Hematopoietic multipotent progenitor cell (in vitro differentiated cells): ENCODE data around the gene TMEM242. TPM values are rescaled to one million over a fixed set of nuclear protein-coding genes. Genes with fewer than 3 reads are reported as not detected.

Experiments
- DNase-seq, 3 donors: peaks; one replicate each; pipeline ENCODE4 v3.0.0-alpha.2; 2011 to 2015; ENCODE audit warnings: low read depth in 2 of 3, low spot score in 2 of 3
- total RNA-seq: library from RNA; depleted of rRNA; stranded (reverse); fragments of >200 nt; gene quantifications from one replicate; pipeline ENCODE4 v1.2.3, GENCODE V29; 2012

The TMEM242 gene
- total RNA-seq, 1 donor, result 4.0 TPM

DNA sequence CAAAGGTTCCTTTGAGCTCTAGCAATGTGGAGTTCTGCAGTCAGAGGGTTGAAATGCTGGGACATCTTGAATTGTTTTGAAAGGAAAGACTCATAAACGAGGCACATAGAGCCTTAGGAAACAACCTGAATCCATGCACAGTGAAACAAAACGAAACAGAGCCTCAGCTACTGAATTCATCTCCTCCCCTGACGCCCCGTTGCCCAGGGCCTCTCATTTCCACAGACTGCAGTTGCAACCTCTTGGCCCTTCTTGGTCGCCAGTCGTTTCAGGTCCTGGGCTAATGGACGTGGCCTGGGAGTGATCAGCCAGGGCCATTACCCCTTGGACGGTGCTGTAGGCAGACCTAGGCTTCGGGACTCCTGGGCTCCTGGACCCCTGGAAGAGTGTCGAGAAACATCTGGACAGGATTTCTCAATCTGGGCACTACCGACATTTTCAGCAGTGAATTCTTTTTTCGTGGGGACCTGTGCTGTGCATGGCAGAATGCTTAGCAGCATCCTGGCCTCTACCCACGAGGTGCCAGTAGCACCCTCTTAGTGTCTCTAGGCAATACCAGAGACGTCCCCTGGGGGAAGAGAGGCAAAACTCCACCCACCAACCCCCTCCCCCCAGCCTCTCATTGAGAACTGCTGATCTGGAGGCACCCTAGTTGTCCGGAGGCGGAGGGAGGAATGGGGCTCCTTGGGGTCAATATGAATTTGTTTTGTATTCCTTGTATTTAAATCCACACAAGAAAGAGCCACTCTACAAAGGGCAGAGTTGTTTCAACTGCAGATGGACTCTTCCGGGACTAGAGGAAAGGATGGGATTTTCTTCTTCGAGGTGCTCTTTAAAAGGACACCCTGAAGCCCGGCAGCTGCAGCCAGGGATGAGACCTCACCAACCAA lies 50.2 kb downstream of the TMEM242 start:
- DNase-seq, result peak in 2 of 3 donors; percentile 43 to 63

DNA sequence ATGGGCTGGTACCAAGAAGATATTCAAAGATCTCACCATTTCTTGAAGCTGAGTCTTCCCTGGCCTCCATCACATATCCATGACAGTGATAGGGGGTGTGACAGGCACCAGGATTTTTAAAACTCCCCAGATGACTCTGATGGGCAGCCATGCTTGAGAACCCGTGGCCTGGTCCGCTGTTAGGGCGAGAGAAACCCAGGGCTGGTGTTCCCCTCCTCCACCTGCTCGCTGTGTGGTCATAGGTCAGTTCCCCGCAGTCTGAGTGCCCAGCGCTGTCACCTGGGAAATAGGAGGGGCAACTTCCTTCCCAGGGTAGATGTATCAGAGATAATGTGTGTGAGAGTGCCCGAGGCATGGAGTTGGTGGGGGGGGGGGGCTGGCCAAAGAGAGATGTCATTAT lies 50.9 kb downstream of the TMEM242 start:
- no peak for DNase-seq

DNA sequence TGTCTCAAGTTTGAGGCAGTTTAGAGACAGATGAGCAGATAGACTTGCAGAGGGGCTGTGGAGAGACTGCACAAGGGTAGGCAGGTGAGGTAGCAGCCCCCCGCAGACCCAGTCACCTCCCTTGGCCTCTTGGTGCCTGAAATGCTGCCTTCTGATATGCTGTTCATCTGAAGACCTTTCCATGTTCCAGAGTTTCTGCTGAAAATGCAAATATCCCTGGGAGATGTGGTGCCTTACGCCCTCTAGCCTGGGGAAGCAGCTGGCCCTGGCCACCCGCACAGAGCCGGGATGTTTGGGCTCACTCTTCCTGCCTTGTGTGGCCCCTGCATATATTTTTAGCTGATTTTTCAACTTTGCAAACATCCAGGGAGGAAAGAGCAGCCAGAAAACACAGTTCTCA lies 51.4 kb downstream of the TMEM242 start:
- no peak for DNase-seq

DNA sequence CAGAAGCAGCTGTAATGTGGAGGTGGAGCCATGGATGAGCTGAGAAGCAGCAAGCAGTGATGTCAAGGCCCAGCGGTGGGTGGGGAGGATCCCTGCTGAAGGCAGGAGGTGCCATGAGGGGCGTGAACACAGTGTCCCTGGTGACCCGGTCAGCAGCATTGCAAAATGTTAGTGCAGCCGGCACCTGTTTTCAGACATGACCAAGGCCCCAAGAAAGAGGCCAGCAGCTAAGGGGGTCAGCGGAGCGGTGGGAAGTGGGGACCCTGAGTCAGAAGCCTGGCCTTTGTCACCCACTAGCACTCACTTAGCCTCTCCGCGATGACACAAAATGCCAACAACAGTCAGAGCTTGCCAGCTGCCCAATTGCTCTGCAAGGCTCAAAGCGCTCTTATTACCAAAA lies 51.9 kb downstream of the TMEM242 start:
- no peak for DNase-seq

DNA sequence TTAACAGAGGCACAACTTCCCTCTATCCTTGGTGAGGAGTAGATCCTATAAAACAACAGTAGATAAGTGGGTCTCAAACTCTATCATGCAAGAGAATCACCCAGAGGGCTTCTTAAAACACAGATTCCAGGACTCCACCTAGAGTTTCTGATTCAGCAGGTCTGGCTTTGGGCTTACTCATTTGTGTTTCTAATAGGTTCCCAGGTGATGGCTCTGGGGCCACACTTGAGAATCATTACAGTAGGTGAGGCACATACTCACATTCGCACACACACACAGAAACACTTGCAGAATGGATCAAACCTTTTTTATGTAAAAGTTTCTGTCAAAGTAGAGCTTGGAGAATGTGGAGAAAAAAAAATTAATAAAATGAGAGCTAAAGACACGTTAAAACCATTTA lies 52.4 kb downstream of the TMEM242 start:
- no peak for DNase-seq

DNA sequence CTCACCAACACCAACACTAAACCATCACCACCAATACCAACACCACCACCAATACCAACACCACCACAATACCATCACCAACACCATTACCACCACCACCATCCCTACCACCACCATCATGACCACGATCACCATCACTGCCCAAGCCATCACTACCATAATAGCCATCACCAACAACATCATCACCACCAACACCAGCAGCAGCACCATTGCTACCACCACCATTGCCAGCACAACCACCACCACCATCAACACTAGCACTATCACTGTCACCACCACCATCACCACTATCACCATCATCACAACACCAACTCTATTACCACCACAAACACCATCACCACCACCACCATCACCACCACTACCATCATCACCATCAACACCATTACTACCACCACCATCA lies 53.0 kb downstream of the TMEM242 start:
- no peak for DNase-seq

DNA sequence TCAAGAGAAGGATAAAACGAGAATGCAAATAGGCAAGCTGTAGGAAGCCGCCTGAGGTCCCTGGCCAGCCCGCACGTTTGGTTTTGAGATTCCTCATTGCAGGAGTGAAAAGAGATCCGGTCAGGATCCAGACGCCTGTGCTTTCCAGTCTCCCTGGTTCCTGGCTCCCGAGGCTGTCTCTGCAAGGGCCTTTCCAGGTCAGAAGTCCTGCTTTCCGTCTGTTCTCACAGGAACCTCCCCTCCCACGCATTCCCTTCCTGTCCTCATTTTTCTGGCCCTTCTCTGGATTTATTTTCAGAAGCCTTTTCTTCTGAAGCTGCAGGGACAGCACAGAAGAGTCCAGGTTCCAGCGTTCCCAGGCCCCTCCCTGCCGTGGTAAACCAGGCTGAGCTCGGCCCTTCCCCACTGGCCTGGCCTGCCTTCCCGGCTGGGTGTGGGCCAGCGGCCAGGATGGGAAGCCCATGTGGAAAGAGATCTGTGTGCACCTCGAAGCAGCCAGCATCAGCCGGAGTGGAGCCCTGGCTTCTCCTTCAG lies 54.0 kb downstream of the TMEM242 start:
- DNase-seq, result no peak

DNA sequence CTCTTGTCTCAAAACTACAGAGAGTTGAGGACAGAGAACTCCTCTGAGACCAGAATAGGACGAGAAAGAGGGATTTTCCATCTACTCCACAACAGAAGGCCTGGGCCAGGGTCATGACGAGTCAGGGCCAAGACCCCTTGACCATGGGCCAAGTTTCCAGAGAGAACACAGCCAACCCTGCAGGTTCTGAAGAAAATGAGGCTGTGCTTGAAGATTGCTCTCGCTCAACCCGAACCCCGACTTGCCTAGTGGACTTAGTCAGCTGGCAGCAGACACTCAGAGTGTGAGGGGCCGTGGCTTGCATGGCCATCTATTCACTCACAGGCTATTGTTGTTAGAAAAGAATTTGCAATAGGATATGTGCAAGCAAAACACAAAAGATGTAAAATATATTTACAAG lies 54.5 kb downstream of the TMEM242 start:
- DNase-seq, result no peak

DNA sequence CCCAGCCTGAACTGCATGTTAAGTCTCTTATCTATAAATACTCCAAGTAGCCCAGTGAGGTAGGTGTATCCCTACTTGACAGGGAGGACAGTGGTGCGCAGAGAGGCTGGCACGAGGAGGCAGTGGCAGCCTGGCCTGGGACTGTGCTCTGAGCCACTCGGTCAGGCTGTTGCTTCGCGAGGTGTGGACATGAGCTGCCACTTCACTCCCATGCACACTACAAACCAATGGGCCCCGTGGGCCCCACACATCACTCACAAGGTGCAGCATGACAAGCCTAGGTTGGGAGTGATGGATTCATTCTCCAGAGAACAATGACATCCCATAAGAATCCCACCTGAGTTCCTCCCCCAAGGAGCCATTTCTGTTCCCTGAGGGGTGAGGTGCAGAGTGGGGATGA lies 54.9 kb downstream of the TMEM242 start:
- DNase-seq, result no peak

DNA sequence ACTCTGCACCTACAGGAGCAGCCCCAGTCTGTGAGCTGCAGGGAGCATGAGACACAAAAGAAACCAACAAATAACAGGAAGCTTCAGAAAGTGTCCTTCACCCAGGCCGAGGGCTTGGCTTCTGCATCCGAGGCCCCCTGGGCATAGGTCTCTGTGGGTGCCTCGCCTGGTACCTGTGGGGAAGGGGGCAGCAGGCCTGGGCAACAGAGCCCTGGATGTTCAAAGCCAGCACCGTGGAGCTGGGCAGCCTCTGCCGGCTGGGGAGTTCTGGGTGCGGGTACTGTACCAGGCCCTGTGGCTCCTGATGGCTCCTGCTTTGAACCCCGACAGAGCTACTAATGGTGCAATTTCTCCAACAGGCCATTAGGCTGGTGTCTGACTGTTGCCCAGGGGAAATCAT lies 55.7 kb downstream of the TMEM242 start:
- DNase-seq, result no peak

DNA sequence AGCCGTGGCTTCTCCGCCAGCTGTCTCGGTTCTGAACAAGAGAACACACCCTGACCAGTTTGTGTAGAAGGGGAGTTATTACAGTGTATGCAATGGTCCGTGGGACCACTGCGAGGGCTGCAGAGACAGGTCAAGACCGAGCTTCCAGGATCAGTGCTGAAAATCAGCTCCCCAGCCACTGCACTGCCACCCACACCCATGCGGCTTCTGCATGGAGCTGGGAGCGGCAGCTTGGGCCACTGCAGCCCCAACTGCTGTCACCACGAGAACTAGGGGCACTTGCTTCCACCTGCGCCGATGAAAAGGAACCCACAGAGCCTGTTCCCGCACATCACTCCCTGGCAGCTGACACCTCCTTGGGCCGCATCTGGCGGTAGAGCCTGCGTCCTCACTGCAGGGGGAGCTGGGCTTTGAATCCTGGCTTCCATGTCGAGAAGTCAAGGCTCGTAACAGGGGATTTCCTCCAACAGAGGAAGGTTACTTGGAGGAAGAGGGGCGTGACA lies 56.2 kb downstream of the TMEM242 start:
- no peak for DNase-seq

DNA sequence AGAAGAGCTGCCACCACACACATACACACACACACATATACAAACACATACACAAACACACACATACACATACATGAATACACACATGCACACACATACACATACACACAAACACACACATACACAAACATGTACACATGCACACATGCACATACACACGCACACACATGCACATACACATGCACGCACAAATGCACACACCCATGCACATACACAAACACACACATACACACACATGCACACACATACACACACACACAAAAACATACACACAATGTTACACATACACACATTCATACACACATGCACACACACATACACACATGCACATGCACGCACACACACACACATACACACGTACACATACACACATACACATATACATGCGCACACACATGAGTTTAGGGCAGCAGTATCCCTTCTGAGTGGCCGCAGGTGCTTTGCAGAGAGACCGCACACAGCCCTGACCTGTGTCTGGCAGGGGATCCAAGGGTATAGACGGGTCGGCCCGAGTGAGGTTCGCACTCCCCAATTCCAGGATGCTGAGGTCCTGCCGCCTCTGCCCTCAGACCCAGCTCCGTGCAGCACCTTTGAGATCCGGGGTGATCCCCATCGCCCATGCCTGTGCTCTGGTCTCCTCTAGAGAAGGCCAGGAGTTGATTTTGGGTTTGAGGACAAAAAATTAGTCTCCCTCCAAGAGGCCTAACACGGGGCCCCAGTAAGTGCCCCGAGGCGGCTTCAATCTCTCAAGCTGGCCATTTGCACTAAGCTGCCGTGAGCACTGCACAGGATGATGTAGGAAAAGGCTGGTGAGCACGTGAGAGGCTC lies 56.8 kb downstream of the TMEM242 start:
- DNase-seq, result no peak

DNA sequence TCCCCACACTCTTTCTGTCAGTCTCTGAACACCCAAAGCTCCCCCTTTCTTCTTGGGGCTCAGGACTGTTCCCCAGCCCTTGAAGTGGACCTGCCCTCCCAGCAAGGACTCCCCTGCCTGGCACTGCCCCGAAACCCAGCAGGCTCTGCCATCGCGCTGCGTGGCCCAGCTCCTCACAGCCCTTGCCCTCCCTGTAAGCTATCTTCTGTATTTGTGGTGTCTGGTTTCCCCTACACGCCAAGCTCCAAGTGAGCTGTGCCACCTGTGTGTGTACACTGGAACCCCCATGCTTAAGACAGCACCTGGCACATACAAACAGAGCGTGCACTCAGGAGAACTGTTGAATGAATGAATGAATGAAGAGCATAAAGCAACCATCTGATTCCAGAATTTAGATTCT lies 57.7 kb downstream of the TMEM242 start:
- DNase-seq, result no peak

DNA sequence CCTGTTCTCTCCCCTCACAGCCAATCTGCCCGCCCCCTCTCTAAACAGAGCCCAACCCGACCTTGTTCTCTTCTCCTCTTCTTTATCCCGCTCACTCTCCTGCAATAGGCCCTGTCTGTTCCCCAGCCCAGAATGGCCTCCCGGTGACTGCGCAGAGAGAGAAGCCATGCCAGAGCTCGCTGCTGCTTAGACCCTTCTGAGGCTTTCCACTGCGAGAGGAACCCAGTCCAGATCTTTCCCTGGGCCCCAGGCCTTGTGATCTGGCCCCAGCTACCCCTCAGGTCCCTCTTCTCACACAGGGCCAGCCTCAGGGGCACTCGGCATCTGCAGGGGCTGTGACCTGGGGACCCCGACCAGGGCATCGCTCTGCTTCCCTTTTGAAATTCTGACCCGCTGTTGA lies 58.1 kb downstream of the TMEM242 start:
- DNase-seq, result no peak

DNA sequence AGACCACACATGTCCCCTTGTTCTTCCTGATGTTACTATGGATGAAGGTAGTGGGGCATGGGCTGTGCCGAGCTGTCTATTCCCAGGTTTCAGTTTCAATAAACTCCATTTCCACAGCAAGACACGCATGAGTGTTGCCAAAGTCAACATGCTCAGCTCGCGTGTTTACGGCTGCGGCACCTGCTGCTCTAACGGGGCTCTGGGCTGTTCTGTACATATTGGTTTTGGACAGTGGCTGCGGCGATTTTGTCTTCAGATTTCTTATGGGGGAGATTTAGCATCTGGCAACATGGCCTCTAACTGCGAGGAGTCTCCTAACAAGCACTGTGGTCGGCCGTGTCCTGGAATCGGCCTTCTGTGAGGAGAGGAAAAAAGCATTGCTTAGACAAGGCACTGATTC lies 58.6 kb downstream of the TMEM242 start:
- no peak for DNase-seq

DNA sequence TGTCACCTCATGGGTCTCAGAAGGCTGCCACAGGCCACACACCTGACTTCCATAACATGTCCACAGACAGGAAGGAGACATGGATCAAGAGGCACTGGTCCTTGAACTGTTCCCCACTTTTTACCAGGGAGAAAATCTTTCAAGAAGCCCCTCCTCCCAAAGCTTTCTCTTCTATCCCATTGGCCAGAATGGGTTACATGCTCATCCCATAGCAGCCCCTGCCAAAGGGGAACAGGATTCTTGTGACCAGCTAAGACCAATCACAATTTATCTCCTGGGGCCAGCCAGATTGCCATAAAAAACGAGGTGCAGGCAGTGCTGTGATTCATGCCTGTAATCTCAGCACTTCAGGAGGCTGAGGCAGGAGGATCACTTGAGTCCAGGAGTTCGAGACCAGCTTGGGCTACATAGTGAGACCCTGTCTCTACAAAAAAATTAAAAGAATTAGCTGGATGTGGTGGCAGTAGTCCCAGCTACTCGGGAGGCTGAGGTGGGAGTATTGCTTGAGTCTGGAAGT lies 59.4 kb downstream of the TMEM242 start:
- DNase-seq, result no peak

DNA sequence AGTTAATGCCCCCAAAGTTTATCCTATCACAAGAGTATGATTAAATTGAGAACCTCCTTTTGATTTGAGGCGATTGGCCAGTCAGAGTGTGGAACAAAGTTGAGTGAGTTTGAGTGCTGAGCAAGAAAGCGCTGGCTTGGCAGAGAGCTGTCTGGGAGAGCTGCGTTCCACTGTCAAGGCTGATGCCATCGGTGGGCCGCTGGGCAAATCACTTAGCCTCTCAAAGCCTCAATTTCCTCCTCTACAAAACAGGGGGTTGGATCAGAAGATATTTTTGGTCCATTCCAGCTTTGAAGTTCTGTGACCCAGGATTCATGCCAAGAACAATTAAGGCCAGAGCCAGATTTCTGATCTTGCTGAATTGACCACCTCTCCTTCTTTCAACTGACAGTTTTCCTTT lies 60.2 kb downstream of the TMEM242 start:
- no peak for DNase-seq

DNA sequence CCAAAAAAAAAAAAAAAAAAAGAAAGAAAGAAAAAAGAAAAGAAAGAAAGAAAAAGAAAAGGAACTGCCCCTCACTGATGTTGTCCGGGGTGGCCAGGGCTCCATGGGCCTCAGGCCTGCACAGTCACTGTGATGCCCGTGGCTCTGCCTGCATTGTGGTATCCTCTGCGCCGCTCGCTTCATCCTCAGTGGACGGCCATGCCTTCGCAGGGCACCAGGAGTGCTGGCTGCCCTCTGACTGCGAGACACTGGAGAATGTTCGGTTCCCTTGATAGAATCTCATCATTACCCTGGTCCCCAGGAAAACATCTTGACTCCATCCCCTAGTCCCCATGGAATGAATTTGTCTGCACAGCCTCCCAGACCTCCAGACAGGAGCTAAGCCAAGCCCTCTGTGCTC lies 61.7 kb downstream of the TMEM242 start:
- DNase-seq, result no peak

DNA sequence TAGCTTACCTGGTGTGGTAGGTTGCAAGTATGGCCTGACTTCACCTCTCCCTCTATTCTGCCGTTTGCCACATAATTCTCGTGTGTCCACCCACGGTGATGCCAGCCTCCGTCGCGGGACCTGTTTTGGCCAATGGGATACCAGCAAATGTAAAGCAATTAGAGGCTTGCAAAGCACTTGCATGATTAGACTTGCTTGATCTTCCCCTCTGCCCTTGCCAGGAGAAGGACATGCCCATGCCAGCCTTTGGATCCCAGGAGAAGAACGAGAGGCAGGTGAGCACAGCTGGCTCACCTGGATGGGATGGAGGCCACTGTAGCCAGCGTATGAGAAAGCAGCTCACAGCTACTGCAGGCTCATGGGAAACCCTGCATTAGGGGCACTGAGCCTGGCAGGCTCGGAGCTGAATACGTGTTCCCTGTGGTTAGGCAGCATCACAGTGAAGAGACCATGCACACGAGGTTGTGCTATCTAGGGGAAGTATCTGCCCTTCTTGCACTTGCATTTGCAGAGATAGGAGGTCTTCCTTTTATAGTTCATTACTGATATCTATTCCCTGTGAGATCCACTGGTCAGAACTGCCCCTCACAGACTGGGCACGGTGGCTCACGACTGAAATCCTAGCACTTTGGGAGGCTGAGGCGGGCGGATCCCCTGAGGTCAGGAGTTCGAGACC lies 62.4 kb downstream of the TMEM242 start:
- no peak for DNase-seq

DNA sequence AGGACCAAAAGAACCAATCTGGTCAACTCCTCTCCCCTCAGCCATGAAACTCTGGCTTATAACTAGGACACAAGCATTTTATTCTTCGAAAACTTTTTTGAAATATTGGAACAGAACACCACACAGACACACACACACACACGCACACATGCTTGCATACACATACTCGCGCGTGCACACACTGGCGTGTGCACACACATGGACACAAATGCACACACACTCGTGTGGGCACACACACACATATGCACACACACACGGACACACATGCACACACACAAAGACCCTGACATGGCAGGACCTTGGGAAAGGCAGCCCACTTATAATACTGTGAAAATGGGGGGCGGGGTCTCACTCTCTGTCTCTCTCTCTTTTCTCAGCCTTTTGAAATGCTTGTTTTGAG lies 63.9 kb downstream of the TMEM242 start:
- no peak for DNase-seq

DNA sequence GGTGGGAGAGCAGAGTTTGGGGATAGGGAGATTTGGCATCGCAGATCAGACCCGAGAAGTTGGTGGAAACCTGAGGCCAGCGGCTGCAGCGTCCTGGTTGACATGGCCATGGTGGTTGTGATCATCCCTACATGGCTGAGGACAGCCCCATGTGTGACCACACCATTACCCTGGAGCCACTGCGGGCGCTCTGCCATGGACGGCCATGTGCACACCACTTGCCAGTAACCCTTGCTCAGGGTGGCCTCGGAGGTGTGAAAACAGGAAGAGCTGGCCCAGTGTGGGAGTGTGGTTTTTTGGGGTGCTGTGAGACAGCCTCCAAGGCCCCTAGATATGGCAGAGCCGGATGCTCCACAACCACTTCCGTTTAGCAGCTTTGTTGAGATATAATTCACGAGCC lies 64.4 kb downstream of the TMEM242 start:
- DNase-seq, result no peak
